ENCODE measurements around the gene GADD45GIP1. TPM values are rescaled to one million over a fixed set of nuclear protein-coding genes. Genes with fewer than 3 reads are reported as not detected.
A peak's percentile ranks its signal among the peaks of the same experiment; 100 is the strongest.

The GADD45GIP1 gene
- total RNA-seq, 1 donor from 2014 or later = 18.8 TPM

Small RNA genes within 50 kb of the gene (microRNA-seq; reads per million reads assigned to microRNA genes)
- gene MIR5695 (0.88 reads per million), gene MIR6515 (3.2 reads per million, percentile 6 among the genes with 10 or more reads in this experiment)

Other genes starting within 250 kb of the GADD45GIP1 start
- gene TNPO2, start 233.3 kb downstream of the GADD45GIP1 start, total RNA-seq = 105 to 116 TPM (median 105 TPM) in 3 replicates
- gene TRIR, start 222.5 kb downstream of the GADD45GIP1 start, total RNA-seq = 148 to 161 TPM (median 156 TPM) in 3 replicates
- 44.6 to 49.8 TPM (median 46.9 TPM) in 3 replicates for gene GET3, start 219.7 kb downstream of the GADD45GIP1 start, total RNA-seq
- gene BEST2, start 205.4 kb downstream of the GADD45GIP1 start, total RNA-seq = not detected in 3 replicates
- 89.2 to 93.7 TPM (median 92.7 TPM) in 3 replicates for gene HOOK2, start 181.7 kb downstream of the GADD45GIP1 start, total RNA-seq
- 160 to 169 TPM (median 164 TPM) in 3 replicates for gene JUNB, start 165.7 kb downstream of the GADD45GIP1 start, total RNA-seq
- 361 to 381 TPM (median 380 TPM) in 3 replicates for gene PRDX2, start 155.4 kb downstream of the GADD45GIP1 start, total RNA-seq
- 8.4 to 11.4 TPM (median 8.8 TPM) in 3 replicates for gene THSD8, start 155.2 kb downstream of the GADD45GIP1 start, total RNA-seq
- 17.5 to 22.7 TPM (median 19.8 TPM) in 3 replicates for gene RNASEH2A, start 150.6 kb downstream of the GADD45GIP1 start, total RNA-seq
- gene RTBDN, start 122.6 kb downstream of the GADD45GIP1 start, total RNA-seq = not detected in 3 replicates
- 4.0 to 5.8 TPM (median 4.4 TPM) in 3 replicates for gene MAST1, start 118.7 kb downstream of the GADD45GIP1 start, total RNA-seq
- 20.4 to 23.6 TPM (median 23.5 TPM) in 3 replicates for gene DNASE2, start 75.8 kb downstream of the GADD45GIP1 start, total RNA-seq
- gene KLF1, start 70.0 kb downstream of the GADD45GIP1 start, total RNA-seq = 0.13 TPM in 1 of 3 replicates, not detected in the others
- gene GCDH, start 66.1 kb downstream of the GADD45GIP1 start, total RNA-seq = 29.7 to 31.5 TPM (median 30.2 TPM) in 3 replicates
- gene SYCE2, start 37.9 kb downstream of the GADD45GIP1 start, total RNA-seq = 0.86 to 0.98 TPM (median 0.97 TPM) in 3 replicates
- gene FARSA, start 23.5 kb downstream of the GADD45GIP1 start, total RNA-seq = 54.5 to 58.4 TPM (median 58.3 TPM) in 3 replicates
- gene CALR, start 18.6 kb downstream of the GADD45GIP1 start, total RNA-seq = 863 to 886 TPM (median 869 TPM) in 3 replicates
- 78.6 to 87.4 TPM (median 80.7 TPM) in 3 replicates for gene RAD23A, start 11.4 kb downstream of the GADD45GIP1 start, total RNA-seq
- 0.16 TPM in 1 of 3 replicates, not detected in the others for gene DAND5, start 12.4 kb upstream of the GADD45GIP1 start, total RNA-seq
- gene NFIX, start 38.3 kb upstream of the GADD45GIP1 start, total RNA-seq = 52.4 to 55.5 TPM (median 53.8 TPM) in 3 replicates
- 3.4 to 4.0 TPM (median 3.8 TPM) in 3 replicates for gene LYL1, start 145.6 kb upstream of the GADD45GIP1 start, total RNA-seq
- gene TRMT1, start 159.5 kb upstream of the GADD45GIP1 start, total RNA-seq = 53.9 to 58.6 TPM (median 57.0 TPM) in 3 replicates
- 63.0 to 76.4 TPM (median 74.5 TPM) in 3 replicates for gene NACC1, start 161.0 kb upstream of the GADD45GIP1 start, total RNA-seq
- gene STX10, start 193.2 kb upstream of the GADD45GIP1 start, total RNA-seq = 52.7 to 58.4 TPM (median 56.7 TPM) in 3 replicates
- gene IER2, start 193.2 kb upstream of the GADD45GIP1 start, total RNA-seq = 278 to 284 TPM (median 282 TPM) in 3 replicates

Data from mesothelial cell of epicardium (in vitro differentiated cells).